ENCODE measurements around the gene BSPRY.

The BSPRY gene

DNA sequence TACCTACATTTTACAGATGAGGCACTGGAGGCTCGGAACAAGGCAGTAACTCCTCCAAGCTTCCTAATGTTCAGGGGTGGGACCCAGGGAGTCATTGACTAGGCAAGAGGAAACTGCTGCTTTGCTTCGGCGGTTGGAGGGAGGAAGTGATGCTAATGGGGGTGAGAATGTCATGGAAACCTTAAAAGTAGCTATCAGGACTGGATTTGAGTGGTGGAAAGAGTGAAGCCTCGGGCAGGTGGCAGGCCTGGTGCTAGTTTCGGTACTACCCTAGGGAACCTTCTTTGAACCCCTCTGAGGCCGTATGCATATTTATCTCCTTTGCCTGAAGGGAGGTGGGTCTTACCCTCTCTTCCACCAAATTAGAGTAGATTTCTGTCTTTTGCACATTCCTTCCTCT is 1.6 kb downstream of the BSPRY start:
- H3K36me3 ChIP-seq (ENCODE audit: insufficient read depth), result no peaks in the 10 kb centered on the region
- peak overlapping the region; percentile 96 for H3K4me2 ChIP-seq
- H3K4me1 ChIP-seq (ENCODE audit: low read depth, poor library complexity, severe bottlenecking), result peaks cover 33% of the 10 kb centered on the region
- TF ChIP-seq, protein P1, sequence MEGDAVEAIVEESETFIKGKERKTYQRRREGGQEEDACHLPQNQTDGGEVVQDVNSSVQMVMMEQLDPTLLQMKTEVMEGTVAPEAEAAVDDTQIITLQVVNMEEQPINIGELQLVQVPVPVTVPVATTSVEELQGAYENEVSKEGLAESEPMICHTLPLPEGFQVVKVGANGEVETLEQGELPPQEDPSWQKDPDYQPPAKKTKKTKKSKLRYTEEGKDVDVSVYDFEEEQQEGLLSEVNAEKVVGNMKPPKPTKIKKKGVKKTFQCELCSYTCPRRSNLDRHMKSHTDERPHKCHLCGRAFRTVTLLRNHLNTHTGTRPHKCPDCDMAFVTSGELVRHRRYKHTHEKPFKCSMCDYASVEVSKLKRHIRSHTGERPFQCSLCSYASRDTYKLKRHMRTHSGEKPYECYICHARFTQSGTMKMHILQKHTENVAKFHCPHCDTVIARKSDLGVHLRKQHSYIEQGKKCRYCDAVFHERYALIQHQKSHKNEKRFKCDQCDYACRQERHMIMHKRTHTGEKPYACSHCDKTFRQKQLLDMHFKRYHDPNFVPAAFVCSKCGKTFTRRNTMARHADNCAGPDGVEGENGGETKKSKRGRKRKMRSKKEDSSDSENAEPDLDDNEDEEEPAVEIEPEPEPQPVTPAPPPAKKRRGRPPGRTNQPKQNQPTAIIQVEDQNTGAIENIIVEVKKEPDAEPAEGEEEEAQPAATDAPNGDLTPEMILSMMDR (conservative IDR thresholded peaks at IDR 0.05; ENCODE audit: low read depth, low read length), result no peak
- no peaks in the 10 kb centered on the region for H3K27me3 ChIP-seq (ENCODE audit: insufficient read depth, low read depth)
- H4K20me1 ChIP-seq (ENCODE audit: insufficient read depth), result no peaks in the 10 kb centered on the region
- H3K4me3 ChIP-seq (IDR thresholded peaks at IDR 0.05; ENCODE audit: insufficient read depth, low read depth, low read length), result no peak overlapping the region
- H3K79me2 ChIP-seq (ENCODE audit: insufficient read depth, low read depth), result no peaks in the 10 kb centered on the region
- H2AFZ ChIP-seq (ENCODE audit: low read depth), result peak overlapping the region; percentile 70; the same call in 1 of the 2 replicates
- H3K9ac ChIP-seq, result peak overlapping the region; percentile 36; the same call in 1 of the 2 replicates
- H3K27ac ChIP-seq, result peak overlapping the region; percentile 56

DNA sequence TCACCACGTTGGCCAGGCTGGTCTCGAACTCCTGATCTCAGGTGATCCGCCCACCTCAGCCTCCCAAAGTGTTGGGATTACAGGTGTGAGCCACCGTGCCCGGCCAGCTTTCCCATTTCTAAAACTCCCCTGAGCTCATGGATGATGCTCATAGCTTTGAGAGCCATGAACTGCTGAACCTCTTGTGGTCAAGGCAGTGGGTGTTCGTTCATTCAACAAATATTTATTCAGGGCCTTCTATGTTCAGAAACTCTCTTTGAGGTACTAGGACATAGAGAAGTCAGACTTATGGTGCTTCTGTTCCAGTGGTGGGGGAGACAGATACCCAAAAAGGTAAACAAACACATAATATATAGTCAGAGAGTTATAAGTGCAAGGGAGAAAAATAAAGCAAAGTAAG is 2.7 kb downstream of the BSPRY start:
- H3K9ac ChIP-seq, result no peak overlapping the region
- H3K27ac ChIP-seq, result no peak overlapping the region
- H3K27me3 ChIP-seq (ENCODE audit: insufficient read depth, low read depth), result no peaks in the 10 kb centered on the region
- H2AFZ ChIP-seq (ENCODE audit: low read depth), result no peak overlapping the region; the same call in 1 of the 2 replicates
- peaks cover 33% of the 10 kb centered on the region for H3K4me1 ChIP-seq (ENCODE audit: low read depth, poor library complexity, severe bottlenecking)
- no peaks in the 10 kb centered on the region for H4K20me1 ChIP-seq (ENCODE audit: insufficient read depth)
- TF ChIP-seq, protein P1 (conservative IDR thresholded peaks at IDR 0.05; ENCODE audit: low read depth, low read length), result no peak
- no peaks in the 10 kb centered on the region for H3K36me3 ChIP-seq (ENCODE audit: insufficient read depth)
- no peaks in the 10 kb centered on the region for H3K79me2 ChIP-seq (ENCODE audit: insufficient read depth, low read depth)
- H3K4me2 ChIP-seq, result no peak overlapping the region
- H3K4me3 ChIP-seq (IDR thresholded peaks at IDR 0.05; ENCODE audit: insufficient read depth, low read depth, low read length), result no peak overlapping the region

DNA sequence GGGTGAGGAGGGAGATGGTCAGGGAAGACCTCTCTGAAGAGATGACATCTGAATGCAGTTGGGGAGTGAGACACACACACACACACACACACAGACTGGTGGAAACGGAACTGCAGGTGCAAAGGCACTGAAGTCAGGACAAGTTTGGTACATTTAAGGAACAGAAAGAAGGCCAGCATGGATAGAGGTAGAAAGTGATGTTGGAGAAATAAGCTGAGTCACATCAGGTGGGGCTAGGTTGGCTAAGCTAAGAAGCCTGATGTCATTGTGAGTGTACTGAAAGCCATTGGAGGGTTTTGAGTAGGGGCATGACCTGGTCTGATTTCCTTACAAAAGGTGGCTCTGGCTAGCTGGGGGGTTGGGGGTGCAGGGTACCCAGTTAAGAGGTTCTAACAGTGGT is 3.1 kb downstream of the BSPRY start:
- Histone ChIP-seq H3K27ac (no peak overlapping the region), H4K20me1 (ENCODE audit: insufficient read depth) (no peaks in the 10 kb centered on the region), H3K9ac (no peak overlapping the region), H3K36me3 (ENCODE audit: insufficient read depth) (no peaks in the 10 kb centered on the region), H3K79me2 (ENCODE audit: insufficient read depth, low read depth) (no peaks in the 10 kb centered on the region), H3K4me2 (no peak overlapping the region), H3K4me3 (IDR thresholded peaks at IDR 0.05; ENCODE audit: insufficient read depth, low read depth, low read length) (no peak overlapping the region), H3K4me1 (ENCODE audit: low read depth, poor library complexity, severe bottlenecking) (peaks cover 33% of the 10 kb centered on the region), H2AFZ (ENCODE audit: low read depth) (no peak overlapping the region; the same call in 1 of the 2 replicates), H3K27me3 (ENCODE audit: insufficient read depth, low read depth) (no peaks in the 10 kb centered on the region)
- TF ChIP-seq, protein P1 (conservative IDR thresholded peaks at IDR 0.05; ENCODE audit: low read depth, low read length), result no peak

DNA sequence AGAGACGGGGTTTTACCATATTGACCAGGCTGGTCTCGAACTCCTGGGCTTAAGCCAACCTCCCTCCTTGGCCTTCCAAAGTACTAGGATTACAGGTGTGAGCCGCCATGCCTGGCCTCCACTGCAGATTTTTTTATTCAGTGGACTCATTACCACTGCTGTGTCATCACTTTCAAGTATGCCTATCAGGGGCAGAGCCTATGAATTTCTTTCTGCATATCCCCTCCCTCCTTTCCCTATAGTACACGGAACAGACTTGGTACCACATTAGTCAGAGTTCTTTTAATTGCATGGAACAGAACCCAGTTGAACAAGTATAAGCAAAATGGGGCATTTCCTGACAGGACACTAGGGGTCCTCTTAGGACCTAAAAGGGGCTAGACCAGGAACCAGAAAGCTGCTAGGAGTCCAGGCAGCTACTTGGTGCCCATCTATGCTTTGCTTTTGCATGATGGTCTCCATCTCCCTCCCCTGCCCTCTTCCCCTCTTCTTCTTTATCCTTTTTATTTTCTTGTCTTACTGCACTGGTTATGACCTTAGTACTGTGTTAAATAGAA is 5.8 kb downstream of the BSPRY start:
- no peaks in the 10 kb centered on the region for H3K79me2 ChIP-seq (ENCODE audit: insufficient read depth, low read depth)
- no peak overlapping the region for H3K27ac ChIP-seq
- TF ChIP-seq, protein P1 (conservative IDR thresholded peaks at IDR 0.05; ENCODE audit: low read depth, low read length), result no peak
- H3K4me1 ChIP-seq (ENCODE audit: low read depth, poor library complexity, severe bottlenecking), result peaks cover 29% of the 10 kb centered on the region
- H3K9ac ChIP-seq, result no peak overlapping the region
- H4K20me1 ChIP-seq (ENCODE audit: insufficient read depth), result no peaks in the 10 kb centered on the region
- no peak overlapping the region for H3K4me2 ChIP-seq
- H3K27me3 ChIP-seq (ENCODE audit: insufficient read depth, low read depth), result no peaks in the 10 kb centered on the region
- no peak overlapping the region for H3K4me3 ChIP-seq (IDR thresholded peaks at IDR 0.05; ENCODE audit: insufficient read depth, low read depth, low read length)
- H2AFZ ChIP-seq (ENCODE audit: low read depth), result no peak overlapping the region
- H3K36me3 ChIP-seq (ENCODE audit: insufficient read depth), result no peaks in the 10 kb centered on the region

Measured in KMS-11 (cell line).